NCI-H2227 (cell line): ENCODE results near the gene KLHDC2.
"Not testable (repeated sequence)": the region's sequence is repeated elsewhere in the genome, so short reads cannot be mapped to it uniquely, and the experiment has no call there.

Experiments used
- DNase-seq: peaks from one replicate; lab custom pipeline; 2025; ENCODE audit not compliant: unreplicated experiment; lab: John Stamatoyannopoulos, UW

Gene KLHDC2

GRCh38 chr14:49767571-49768300, at the start of gene KLHDC2:
TSS of gene KLHDC2 (plus strand) at chr14:49768153. CDS start at chr14:49768469, 316 bp downstream.
- DNase-seq = peak; percentile 92

GRCh38 chr14:49720744-49721143, 47.2 kb upstream of the KLHDC2 start:
- no peak for DNase-seq

GRCh38 chr14:49721733-49722435, 46.1 kb upstream of the KLHDC2 start:
- not testable (repeated sequence) for DNase-seq

GRCh38 chr14:49727171-49727570, 40.8 kb upstream of the KLHDC2 start:
- DNase-seq = no peak

GRCh38 chr14:49732896-49733295, 35.1 kb upstream of the KLHDC2 start:
- DNase-seq = no peak

GRCh38 chr14:49733836-49734235, 34.1 kb upstream of the KLHDC2 start:
- DNase-seq = no peak

- not testable (repeated sequence) for DNase-seq
These were observed 32.3 kb upstream of the KLHDC2 start for GRCh38 chr14:49735669-49736068.

- DNase-seq = no peak
These were observed 22.8 kb upstream of the KLHDC2 start for GRCh38 chr14:49745191-49745590.

GRCh38 chr14:49746476-49746875, 21.5 kb upstream of the KLHDC2 start:
- not testable (repeated sequence) for DNase-seq

- DNase-seq = no peak
These were observed 13.3 kb upstream of the KLHDC2 start for GRCh38 chr14:49754570-49755097.

- DNase-seq = no peak
These were observed 12.6 kb upstream of the KLHDC2 start for GRCh38 chr14:49755378-49755777.

GRCh38 chr14:49761839-49762551, 6.0 kb upstream of the KLHDC2 start:
- DNase-seq = no peak

- peak; percentile 49 for DNase-seq
These were observed 1.1 kb upstream of the KLHDC2 start for GRCh38 chr14:49766839-49767238.

GRCh38 chr14:49767270-49767570, 733 bp upstream of the KLHDC2 start:
- no peak for DNase-seq

GRCh38 chr14:49768301-49769121, 558 bp downstream of the KLHDC2 start:
- peak; percentile 65 for DNase-seq

- no peak for DNase-seq
These were observed 1.2 kb downstream of the KLHDC2 start for GRCh38 chr14:49769171-49769570.

- DNase-seq = no peak
These were observed 1.7 kb downstream of the KLHDC2 start for GRCh38 chr14:49769581-49770211.

- no peak for DNase-seq
These were observed 2.4 kb downstream of the KLHDC2 start for GRCh38 chr14:49770212-49770817.

GRCh38 chr14:49771691-49772090, 3.7 kb downstream of the KLHDC2 start:
- not testable (repeated sequence) for DNase-seq

- no peak for DNase-seq
These were observed 6.2 kb downstream of the KLHDC2 start for GRCh38 chr14:49774106-49774505.
